TTC549 (cell line): ENCODE measurements around the gene ANAPC7.

Source experiments
- FAIRE-seq: peaks from 2 replicates; lab custom pipeline; 2012; peaks lifted over from hg19 to GRCh38; lab: Jason Lieb, UNC

Gene ANAPC7

DNA sequence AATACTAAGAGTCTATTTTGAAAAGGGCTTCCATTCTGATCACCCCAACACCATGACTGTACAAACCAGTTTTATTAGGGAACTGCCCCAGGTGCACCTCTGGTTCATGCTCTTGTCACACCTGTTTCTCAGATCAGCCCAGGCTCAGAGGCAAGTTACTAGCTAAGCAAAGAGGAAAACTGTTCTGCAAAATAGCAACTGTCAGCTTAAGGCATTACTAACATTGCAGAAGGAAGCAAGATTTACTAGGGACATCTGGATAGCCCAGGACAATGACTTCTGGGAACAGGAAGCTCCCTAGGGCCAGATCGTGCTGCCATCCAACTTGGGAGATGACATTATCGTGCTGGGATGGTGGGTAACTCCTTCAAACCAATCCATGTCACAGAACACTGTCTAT lies 30.1 kb downstream of the ANAPC7 start:
- no peak for FAIRE-seq

DNA sequence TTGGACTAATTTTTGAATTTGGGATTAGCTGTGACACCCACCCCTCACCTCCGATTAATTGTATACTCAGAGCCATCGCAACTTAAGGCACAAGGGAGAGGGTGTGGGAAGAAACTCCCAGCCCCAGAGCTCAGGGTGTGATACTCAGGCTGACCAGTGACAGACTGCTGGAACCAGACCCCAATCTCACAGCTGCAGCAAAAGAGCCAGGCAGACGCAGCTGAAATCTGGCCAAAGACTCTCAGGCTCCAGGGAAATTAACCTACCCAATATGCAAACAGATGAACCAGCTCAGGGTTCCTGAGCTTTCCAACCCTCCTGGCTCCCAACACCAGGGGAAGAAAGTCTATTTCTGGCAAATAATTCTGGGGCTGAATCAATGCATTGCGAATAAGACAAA lies 30.5 kb downstream of the ANAPC7 start:
- FAIRE-seq, result no peak

DNA sequence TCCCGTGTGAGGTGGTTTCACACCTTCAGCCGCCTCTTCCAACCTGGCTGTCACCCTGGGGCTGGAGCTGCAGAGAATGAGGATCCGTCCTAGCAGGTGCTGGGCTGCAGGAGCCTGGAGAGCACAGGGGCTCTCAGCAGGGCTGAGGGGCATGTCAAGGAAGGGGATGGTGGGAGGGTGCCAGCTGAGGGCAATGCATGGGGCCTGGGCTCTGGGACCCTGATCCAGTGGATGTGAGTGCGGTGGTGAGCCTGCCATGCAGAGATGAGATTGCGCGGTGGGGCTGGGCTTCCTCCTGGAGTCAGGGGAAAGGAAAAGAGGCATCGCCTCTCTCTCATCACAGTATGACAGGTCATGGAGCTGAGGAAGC lies 31.5 kb downstream of the ANAPC7 start:
- FAIRE-seq, result no peak

DNA sequence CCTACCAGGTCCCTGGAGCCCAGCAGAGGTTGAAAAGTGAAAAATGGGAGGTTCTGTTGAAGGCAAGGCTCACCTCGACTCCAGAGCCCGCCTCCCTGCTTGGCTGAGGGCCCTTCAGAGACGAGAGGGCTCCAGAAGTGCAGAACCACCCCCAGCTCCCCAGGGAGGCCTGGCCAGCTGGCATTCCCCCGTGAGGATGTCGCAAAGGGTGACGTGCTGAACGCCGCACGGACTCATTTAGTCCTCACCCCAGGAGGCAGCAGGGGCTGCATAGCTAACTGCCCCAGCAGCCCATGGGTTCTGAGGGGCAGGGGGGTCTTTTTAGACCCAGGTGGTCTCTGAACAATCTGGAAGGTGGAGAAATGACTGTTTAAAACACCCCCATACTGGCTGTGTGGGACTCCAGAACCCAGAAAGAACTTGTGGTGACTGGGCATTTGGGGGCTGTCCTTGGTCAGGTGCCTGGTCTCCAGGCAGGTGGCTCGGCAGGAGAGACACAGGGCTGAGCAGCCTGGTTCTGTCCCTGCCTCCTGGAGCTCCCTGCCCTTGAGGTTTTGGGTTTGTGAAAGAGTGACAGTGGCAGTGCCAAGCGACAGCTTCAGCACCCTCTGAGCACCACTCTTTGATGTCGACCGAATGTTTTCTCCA lies 32.0 kb downstream of the ANAPC7 start:
- no peak for FAIRE-seq

DNA sequence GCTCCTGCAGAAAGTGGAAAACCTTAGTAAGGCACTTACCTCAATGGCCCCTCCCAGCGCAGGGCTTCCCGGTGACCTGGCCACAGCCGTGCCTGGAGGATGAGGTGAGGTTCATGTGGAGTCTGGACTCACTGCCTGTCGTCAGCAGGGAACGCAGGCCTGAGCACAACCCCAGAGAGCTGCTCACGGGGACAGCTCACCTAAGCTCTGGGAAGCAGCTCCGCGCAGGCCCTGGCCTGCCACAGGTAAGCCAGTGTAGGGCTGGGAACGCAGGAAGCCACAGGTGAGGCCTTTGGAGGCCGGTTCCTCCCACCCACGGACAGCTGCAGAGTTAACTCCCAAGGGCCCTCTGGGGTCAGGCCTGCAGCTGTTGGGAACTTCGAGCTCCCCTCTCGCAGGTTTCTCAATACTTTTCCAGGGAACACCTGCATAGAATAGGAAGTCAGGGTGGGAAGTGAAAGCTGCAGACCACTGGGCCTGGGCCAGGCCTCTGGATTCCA lies 32.7 kb downstream of the ANAPC7 start:
- no peak for FAIRE-seq

DNA sequence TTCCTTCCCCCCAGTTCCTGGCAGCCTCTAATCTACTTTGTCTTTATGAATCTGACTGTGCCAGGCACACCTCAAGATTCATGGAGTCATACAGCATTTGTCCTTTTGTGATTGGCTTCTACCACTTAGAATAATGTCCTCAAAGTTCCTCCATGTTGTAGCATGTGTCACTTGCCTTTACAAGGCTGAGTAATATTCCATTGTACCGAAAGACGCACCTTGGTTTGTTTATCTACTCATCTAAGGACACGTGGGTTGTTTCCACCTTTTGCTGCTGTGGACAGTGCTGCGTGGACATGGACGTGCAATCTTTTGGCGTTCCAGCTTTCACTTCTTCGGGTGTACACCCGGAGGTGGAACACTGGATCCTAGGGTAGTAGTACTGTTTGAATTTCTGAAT lies 33.5 kb downstream of the ANAPC7 start:
- no peak for FAIRE-seq

DNA sequence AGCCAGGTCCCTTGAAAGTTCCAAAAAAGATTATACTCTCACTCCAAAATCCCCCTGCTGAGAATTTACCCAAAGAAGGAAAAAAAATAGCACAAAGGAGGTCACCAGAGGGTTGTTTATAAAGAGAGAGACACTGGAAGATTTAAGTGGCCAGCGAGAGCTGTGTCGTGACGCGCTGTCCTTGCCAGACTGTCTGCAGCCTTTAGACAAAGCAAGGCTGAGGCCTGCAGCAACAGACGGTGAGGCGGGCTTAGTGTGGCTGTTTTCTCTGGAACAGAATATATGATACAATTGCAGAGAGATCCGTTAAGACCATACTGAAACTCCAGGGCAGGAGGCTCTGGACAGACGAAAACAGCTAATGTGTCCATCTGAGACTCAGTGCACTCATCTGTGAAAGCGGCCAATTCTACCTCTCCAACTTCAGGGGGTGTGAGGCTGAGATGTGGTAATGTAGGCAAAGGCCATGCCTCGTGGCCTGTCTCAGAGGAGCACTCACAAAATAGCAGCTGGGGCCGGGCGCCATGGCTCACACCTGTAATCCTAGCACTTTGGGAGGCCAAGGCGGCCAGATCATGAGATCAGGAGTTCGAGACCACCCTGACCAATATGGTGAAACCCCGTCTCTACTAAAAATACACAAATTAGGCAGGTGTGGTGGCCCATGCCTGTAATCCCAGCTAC lies 36.2 kb downstream of the ANAPC7 start:
- no peak for FAIRE-seq

DNA sequence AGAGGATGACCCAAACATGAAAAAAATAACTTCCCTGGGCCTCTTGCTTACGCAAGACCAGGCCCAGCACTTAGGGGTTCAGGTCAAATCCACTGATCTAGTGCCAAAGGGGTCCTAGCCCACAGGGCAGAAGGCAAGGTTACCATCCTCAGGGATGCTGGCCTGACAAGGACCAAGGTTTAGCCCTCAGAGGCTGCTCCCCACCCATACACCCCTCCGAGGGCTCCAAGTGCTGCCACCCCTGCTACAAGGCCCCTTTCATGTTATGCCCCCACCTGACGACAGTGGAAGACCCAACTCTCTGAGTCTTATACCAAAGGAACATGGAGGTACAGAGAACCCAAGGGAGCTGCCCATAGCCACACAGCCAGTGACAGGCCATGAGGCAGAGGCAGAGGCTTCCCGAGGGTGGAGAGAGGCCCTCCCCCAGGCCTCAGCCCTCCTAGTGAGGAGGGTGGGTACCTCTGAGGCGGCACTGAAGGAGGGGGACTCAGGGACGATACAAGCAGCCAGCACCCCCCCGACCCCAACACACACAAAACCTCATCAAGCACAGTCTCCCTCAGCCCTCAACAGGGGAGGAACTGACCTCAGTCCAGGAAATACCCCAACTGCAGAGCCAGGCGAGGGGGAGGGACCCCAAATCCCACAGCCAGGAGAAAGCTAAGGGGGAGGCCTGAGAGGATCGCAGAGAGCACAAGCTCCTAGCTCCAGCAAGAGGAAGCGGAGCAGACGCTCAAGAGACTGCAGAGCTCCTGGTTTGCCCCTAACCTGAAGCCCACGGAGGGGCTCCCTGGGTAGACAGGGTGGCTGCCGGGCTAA lies 37.0 kb downstream of the ANAPC7 start:
- FAIRE-seq, result no peak

DNA sequence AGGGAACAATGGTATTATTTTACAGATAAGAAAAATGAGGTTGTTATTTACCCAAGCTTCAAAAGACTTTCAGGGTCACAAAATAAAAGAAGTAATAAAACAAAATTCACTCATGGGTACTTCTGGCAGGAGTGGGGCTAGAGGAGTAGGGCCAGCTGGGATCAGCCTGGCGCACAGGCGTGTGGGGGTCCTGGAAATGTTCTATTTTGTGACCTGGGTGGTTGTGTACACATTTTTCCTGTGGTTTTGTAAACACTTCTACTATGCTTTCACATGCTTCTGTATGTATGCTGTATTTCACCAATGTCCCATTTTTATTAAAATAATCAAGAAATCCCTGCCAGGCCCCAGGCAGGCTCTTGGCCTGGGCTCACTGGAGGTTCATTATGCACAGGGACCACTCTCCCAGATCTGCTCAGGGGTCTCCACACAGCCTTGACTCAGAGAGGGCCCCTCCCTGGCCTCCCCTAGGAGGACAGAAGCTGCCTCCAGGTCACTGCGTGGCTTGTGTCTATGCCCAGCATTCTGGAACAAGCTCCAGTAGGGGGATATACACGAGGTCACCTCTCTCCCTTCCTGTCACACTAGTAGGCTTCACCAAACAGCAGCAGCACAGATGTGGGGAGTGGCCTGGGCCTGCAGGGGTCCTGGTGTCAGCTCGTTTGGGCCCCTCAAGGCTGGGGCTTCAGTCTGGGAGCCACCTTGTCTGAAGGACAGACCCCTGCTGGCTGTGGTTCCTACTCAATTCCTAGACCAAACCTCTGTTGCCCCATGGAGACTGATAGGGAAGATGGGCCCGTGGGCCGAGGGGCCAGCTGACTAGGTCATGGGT lies 37.8 kb downstream of the ANAPC7 start:
- no peak for FAIRE-seq

DNA sequence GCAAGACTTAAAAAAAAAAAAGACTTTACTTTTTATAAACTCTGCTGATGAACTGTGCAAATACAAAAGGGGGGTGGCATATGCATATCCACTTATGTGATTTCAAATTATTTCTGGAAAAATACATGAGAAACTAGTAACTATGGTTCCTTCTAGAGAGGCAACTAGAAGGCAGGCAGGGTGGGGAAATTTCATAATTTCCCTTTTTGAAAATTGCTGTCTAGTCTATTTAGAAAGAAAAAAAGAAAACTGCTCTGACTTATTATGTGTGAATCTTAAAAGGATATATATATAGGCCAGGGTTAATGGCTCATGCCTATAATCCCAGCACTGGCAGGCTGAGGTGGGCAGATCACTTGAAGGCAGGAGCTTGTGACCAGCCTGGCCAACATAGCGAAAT lies 42.3 kb downstream of the ANAPC7 start:
- FAIRE-seq, result no peak

DNA sequence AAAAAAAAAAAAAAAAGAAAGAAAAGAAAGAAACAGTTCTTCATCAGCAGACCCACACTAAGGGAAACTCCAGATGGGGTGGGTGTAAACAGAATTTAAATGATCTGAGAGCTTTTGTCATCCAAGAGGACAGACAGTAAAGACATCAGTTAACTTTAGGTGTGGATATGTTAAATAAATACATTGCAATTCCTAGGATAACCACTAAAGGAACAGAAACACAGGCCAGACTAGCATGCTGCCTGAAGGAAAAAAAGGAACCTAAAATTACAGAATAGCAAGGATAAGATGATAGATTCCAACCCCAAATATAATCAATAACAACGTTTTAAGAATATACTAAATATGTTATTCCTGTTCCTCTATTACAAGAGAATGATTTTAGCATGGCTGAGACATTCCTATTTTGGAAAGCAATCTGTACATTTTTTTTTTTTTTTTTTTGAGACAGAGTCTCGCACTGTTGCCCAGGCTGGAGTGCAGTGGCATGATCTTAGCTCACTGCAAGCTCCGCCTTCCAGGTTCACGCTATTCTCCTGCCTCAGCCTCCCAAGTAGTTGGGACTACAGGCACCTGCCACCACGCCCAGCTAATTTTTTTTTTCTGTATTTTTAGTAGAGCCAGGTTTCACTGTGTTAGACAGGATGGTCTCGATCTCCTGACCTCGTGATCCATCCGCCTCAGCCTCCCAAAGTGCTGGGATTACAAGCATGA lies 45.0 kb downstream of the ANAPC7 start:
- FAIRE-seq, result peak; percentile 25

DNA sequence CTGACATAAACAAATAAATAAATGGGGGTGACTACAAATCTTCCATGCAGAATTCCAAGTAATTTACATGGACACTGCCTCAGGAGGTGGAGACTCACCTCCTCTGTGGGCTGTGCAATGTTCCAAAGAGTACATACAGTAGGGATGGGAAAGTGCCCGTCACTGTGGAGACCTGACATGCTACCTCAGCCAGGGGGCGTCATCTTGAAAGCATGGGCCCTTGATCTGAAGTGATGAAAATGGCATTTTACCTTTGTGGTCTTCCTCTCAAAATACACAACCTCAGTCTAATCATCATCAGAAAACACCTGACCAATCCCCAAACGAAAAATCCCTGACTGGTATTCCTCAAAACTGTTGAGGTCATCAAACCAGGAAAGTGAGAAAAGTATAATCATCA lies 48.4 kb downstream of the ANAPC7 start:
- no peak for FAIRE-seq

DNA sequence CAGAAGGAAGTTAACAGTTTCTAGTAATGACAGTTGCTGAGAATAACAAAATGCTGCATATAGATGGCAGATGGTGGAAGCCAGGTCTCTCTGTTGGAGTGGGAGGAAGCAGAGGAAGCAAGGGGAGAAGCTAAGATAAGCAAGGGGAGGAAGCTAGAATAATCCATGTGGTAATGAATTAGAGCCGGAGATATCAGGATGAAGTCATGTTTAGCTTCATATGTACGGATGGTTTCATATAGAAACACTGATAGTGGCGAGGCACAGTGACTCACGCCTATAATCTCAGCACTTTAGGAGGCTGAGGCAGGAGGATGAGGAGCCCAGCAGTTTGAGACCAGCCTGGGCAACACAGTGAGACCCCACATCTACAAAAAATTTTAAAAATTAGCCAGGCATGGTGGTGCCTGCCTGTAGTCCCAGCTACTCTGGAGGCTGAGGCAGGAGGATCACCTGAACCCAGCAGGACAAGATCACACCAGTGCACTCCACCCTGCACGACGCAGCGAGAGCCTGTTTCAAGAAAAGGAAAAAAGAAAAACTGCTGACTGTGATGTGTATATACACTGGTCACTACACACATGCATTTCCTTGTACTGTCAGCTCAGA lies 49.2 kb downstream of the ANAPC7 start:
- FAIRE-seq, result no peak

DNA sequence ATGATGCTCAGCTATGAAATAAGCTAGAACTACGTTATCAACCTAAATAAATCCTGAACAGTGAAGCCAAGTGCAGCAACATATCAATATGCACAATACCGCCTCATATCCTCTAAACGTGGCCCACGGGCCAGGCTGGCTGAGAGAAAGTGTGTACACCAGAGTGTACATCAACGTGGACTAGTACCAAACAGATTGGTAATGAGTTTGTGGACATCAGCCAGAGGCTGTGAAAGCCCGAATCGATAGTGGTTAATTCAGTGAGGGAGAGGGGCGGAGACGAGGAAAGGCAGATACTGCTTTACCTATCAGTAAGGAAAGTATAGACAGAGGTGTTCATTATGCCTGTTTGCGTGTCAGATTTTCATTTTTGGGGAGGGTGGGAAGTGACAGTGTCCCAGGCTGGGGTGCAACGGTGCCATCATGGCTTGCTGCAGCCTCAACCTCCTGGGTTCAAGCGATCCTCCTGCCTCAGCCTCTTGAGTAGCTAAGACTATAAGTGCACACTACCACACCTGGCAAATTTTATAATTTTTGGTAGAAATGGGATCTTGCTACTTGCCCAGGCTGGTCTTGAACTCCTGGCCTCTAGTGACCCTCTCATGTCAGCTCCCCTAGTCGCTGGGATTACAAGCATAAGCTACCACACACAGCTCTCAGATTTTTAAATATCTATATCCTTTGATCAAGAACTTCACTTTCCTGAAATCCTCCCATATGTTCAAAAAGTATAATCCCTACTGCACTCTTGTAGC lies 50.1 kb downstream of the ANAPC7 start:
- no peak for FAIRE-seq

DNA sequence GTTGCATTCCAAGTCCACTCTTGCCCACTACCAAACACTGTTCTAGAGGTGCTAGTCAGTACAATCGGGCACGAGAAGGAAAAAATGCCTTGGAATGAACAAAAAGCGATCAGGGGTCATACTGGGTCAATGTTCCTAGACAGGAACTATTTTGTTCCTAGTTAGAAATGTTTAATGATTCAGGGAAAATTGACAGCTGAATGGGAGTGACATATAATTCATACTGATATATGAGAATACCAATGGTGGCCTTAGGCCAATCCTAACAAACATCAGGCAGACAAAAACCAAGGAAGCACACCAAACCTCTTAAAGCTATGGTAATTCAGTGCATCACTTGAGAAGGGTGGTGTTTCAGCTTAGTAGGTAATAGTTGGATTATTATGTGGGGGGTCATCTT lies 51.1 kb downstream of the ANAPC7 start:
- FAIRE-seq, result no peak

DNA sequence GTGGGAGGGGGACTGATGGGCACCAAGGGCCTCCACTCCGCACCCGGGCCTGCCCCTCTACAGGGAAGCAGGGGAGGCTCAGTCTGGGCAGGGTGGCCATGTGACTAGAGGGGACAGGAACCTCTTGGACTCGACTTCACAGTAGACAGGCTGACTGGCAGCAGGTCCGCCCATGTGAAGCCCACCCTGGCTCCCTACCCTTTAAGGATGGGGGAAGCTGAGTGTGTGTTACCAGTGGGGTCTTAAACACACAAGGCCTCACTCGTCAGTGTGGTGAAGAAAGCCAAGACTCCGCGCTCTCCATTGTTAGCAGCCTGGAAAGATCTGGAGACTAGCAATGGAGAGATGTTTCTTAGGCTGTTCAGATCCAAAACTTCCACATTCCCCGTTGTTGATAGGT lies 52.4 kb downstream of the ANAPC7 start:
- no peak for FAIRE-seq

DNA sequence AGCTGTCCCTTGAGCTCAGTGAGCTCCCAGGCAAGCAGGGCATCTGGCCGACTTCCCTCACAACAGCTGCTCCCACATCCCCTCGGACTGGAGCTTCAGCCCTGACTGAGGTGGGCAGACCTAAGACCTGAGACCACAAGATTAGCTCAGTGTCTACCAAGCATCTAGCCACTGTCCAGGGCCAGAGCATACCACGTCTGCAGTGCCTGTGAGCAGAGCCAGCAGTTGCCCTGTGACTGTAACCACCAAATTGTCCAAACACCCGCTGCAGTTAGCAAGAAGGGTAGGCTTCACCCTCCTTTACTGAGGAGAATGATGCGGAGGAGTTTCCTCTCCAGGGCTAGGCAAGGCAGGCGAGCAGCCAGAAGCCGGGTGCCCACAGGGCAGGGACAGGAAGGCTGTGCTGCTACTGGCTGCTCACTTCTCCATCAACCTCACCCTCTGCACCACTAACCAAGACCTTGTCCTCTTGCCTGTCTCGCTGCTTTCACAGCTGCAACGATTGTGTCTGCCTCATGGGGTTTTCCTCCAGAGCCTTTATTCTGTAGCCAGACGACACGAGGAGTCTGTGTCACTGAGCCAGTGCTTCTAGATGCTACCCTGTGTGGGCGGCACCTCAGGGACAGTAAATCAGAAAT lies 53.9 kb downstream of the ANAPC7 start:
- no peak for FAIRE-seq

DNA sequence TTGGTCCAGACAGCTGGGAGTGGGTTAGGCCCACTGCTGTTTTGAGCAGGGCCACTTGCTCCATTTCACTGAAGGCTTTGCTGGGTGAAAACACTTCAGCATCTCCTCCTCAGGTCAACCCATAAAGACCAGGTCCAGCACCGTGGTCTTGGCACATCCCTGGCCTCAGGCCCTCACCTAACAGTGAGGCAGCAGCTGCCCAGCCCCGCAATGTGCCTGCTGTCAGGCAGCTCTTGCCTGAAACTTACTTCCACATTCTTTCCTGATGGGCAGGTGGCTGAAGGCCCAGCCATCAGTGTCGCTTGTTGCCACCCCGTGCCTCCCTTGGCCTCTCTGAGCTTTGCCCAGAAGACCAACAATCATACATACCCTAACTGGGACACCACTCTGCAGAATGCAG lies 54.4 kb downstream of the ANAPC7 start:
- no peak for FAIRE-seq

DNA sequence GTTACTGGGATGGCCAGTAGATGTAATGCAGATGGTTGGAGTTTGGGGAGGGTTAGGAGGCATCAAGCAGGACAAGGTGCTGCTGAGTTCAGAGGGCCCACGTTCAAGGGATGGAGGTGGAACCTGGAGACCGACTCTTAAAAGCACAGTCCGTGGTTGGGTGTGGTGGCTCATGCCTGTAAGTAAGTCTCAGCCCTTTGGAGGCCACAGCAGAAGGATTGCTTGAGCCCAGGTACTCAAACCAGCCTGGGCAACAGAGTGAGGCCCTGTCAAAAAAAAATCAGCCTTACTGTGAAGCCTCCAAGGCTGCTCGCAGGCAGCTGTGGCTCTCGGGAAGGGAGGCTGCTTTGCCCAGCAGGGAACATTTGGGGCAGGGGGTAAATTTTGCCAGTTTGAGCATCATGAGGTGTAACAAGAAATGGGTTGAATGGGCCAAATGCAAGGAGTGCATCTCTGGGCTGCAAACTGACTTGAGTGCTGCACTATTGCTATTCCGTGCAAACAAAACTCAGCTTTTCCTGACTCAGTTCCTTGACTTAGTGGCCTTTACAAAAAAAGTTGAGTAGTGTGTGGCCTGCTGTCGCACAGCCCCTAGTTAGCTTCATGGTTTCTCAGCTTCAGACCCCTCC lies 55.0 kb downstream of the ANAPC7 start:
- FAIRE-seq, result no peak

DNA sequence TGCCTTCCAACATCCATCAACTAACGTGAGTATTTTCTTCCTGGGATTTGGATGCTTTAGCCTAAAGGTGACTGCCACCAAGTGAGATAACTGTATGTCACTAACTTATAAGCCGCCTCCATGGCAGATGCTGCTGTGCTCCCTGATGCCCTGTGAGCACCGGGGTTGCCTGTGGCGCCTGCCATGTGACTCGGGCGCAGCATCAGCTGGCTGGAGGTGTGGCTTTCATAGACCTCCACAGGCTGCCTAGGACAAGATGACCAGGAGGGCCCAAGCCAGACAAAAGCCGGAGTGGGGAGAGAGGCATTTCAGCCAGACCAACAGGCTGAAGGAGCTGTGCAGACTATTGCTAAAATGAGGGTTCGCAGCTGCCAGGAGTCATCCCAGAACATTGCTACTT lies 55.7 kb downstream of the ANAPC7 start:
- no peak for FAIRE-seq
